Peyer's patch (tissue), 4 donors: ENCODE results near the gene ILKAP.

ENCODE experiments used
- CTCF ChIP-seq, 6 experiments: fragments of 450-650 bp in 4 of 6; fragments of 200-600 bp in 2 of 6; sonication (generic) in 1 of 6; IDR thresholded peaks; one replicate each; pipeline ENCODE4 v1.5.1; 2017 to 2019; ENCODE audit warnings: antibody characterized with exemption in 6 of 6, mild to moderate bottlenecking in 3 of 6, moderate library complexity in 1 of 6
- POLR2A ChIP-seq, 2 donors: fragments of 450-650 bp; IDR thresholded peaks; one replicate each; pipeline ENCODE4 v1.5.1; 2017; ENCODE audit warnings: antibody characterized with exemption in 2 of 2, mild to moderate bottlenecking in 2 of 2, moderate library complexity in 2 of 2

DNA sequence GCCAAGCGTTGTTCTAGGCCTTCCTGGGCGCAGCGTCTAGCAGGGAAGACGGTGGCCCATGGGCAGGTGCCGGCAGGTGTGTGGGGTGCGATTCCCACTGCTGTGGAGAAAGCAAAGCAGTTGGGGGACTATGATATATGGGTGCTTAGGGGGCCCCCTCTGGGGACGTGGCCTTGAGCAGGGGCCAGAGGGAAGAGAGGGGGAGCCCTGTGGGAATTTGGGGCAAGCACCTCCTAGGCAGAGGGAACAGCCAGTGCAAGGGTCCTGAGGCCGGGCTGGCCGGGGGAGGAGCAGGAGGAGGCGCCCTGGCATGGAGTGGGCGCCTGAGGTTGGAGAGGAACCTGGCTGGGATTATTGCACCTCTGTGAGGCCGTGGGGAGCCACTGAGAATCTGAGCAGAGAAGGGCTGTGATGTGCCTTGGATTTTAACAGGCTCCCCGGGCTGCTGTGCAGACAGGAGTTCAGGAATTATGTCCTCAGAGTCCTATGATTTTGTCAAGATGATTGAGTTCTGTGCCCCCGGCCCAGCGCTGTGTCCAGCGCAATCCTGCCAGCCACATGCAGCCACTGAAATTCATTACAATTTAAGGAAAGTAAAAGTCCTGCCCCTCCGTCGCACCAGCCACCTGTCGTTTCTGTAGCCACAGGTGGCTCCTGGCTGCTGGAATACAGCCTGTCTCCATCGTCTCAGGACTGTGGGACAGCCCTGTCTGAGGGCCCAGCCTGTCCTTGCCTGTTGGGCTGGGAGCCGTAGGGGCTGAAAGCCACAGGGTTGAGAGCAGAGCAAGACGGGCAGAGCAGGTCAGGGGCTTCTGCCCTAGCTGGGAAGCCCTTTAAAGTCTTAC, 74.1 kb downstream of the ILKAP start:
- no peak for TF ChIP-seq POLR2A (IDR thresholded peaks at IDR 0.05)
- no peak for TF ChIP-seq CTCF (IDR thresholded peaks at IDR 0.05)
